ENCODE measurements around the gene TSR1. TPM values are rescaled to one million over a fixed set of nuclear protein-coding genes. Genes with fewer than 3 reads are reported as not detected.

Gene TSR1
- total RNA-seq, 1 experiment from 2014 or later, result 74.3 TPM

DNA sequence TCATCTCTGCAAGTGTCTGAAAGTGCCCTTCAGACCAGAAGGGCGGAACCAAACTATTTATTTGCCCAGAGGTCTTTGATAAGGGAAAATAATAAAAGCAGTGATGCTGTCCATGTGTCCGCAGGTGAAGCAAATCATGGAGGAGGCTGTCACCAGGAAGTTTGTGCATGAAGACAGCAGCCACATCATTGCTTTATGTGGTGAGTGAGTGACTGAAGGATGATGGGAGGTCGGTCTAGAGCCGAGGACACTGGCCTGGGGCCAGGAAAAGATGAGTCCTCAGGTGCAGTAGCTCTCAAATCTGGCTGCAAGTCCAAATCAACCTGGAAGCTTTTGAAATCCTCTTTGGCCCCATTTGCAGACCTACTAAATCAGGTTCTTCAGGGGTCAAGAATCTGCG lies 7.2 kb upstream of the TSR1 start:
- DNase-seq (ENCODE audit: low spot score) (no peak), ATAC-seq (no peak)
- TF ChIP-seq ZNF671 (CRISPR knock-in tag; IDR thresholded peaks at IDR 0.05) (no peak), NFATC4 (CRISPR knock-in tag; IDR thresholded peaks at IDR 0.05) (no peak), NFYB (CRISPR knock-in tag; conservative IDR thresholded peaks at IDR 0.05; ENCODE audit: low read depth) (no peak), FOXJ3 (CRISPR knock-in tag; IDR thresholded peaks at IDR 0.05; ENCODE audit: borderline replicate concordance) (no peak), KAT7 (CRISPR knock-in tag; IDR thresholded peaks at IDR 0.05; ENCODE audit: borderline replicate concordance) (no peak), CBFB (CRISPR knock-in tag; IDR thresholded peaks at IDR 0.05; ENCODE audit: low read depth) (no peak)
- CTCF ChIA-PET, result no interaction called here
- POLR2A ChIA-PET, result no interaction called here
- Mint-ChIP-seq H3K36me3 (peaks cover 13% of the 10 kb centered on the region), H3K9me3 (no peaks in the 10 kb centered on the region), H3K4me3 (no peak overlapping the region), H3K4me1 (peaks cover 19% of the 10 kb centered on the region), H3K27me3 (ENCODE audit: low read depth) (no peaks in the 10 kb centered on the region), H3K27ac (no peak overlapping the region)

DNA sequence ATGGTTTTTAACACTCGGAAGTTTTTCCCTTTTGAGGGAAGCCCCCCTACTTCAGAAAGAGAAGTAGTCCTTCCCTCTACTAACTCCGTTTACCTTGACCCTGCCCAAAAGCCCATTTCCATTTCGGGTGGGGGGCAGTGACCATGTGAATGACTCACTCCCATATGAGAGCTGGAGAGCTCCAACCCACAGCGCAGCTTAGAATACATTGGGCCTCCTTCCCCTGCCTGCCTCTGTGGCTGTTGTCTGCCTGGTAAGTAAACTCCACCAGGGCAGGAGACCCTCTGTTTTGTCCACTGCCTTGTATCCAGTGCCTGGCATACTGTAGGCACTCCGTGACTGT lies 2.0 kb upstream of the TSR1 start:
- H3K4me3 Mint-ChIP-seq, result peak overlapping the region; percentile 77
- H3K9me3 Mint-ChIP-seq, result no peaks in the 10 kb centered on the region
- CTCF ChIA-PET, result interaction anchor here (1.0 to 5.0 kb wide), 11 partner anchors 10 to 283 kb away, joined by 3 to 119 read pairs (median 17); partner anchors contain the start of genes HIC1, SMG6 and SRR
- DNase-seq (ENCODE audit: low spot score) (no peak), ATAC-seq (peak; percentile 9)
- peaks cover 4% of the 10 kb centered on the region for H3K4me1 Mint-ChIP-seq
- H3K27me3 Mint-ChIP-seq (ENCODE audit: low read depth), result no peaks in the 10 kb centered on the region
- peaks cover 9% of the 10 kb centered on the region for H3K36me3 Mint-ChIP-seq
- POLR2A ChIA-PET, result interaction anchor here (1.1 to 3.1 kb wide), 4 partner anchors 9 to 61 kb away, joined by 6 to 38 read pairs (median 6); partner anchors contain the start of genes SMG6 and SRR
- TF ChIP-seq ATF6 (CRISPR knock-in tag; IDR thresholded peaks at IDR 0.05), result no peak
- no peak for TF ChIP-seq CDX4 (CRISPR knock-in tag; IDR thresholded peaks at IDR 0.05; ENCODE audit: borderline replicate concordance)
- no peak for TF ChIP-seq ZSCAN18 (CRISPR knock-in tag; IDR thresholded peaks at IDR 0.05)
- TF ChIP-seq NR1H2 (CRISPR knock-in tag; IDR thresholded peaks at IDR 0.05), result no peak
- TF ChIP-seq KAT7 (CRISPR knock-in tag; IDR thresholded peaks at IDR 0.05; ENCODE audit: borderline replicate concordance), result no peak
- TF ChIP-seq ESRRA (CRISPR knock-in tag; IDR thresholded peaks at IDR 0.05; ENCODE audit: borderline replicate concordance), result no peak
- no peak for TF ChIP-seq USF1 (CRISPR knock-in tag; IDR thresholded peaks at IDR 0.05)
- TF ChIP-seq, protein P1, sequence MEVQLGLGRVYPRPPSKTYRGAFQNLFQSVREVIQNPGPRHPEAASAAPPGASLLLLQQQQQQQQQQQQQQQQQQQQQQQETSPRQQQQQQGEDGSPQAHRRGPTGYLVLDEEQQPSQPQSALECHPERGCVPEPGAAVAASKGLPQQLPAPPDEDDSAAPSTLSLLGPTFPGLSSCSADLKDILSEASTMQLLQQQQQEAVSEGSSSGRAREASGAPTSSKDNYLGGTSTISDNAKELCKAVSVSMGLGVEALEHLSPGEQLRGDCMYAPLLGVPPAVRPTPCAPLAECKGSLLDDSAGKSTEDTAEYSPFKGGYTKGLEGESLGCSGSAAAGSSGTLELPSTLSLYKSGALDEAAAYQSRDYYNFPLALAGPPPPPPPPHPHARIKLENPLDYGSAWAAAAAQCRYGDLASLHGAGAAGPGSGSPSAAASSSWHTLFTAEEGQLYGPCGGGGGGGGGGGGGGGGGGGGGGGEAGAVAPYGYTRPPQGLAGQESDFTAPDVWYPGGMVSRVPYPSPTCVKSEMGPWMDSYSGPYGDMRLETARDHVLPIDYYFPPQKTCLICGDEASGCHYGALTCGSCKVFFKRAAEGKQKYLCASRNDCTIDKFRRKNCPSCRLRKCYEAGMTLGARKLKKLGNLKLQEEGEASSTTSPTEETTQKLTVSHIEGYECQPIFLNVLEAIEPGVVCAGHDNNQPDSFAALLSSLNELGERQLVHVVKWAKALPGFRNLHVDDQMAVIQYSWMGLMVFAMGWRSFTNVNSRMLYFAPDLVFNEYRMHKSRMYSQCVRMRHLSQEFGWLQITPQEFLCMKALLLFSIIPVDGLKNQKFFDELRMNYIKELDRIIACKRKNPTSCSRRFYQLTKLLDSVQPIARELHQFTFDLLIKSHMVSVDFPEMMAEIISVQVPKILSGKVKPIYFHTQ (CRISPR knock-in tag; IDR thresholded peaks at IDR 0.05), result no peak
- TF ChIP-seq SMAD4 (CRISPR knock-in tag; IDR thresholded peaks at IDR 0.05), result no peak
- no peak for TF ChIP-seq USF2 (CRISPR knock-in tag; IDR thresholded peaks at IDR 0.05)
- TF ChIP-seq ETV6 (CRISPR knock-in tag; IDR thresholded peaks at IDR 0.05), result no peak
- TF ChIP-seq GRHL2 (CRISPR knock-in tag; IDR thresholded peaks at IDR 0.05; ENCODE audit: insufficient replicate concordance, severe bottlenecking), result no peak
- TF ChIP-seq, protein P2, sequence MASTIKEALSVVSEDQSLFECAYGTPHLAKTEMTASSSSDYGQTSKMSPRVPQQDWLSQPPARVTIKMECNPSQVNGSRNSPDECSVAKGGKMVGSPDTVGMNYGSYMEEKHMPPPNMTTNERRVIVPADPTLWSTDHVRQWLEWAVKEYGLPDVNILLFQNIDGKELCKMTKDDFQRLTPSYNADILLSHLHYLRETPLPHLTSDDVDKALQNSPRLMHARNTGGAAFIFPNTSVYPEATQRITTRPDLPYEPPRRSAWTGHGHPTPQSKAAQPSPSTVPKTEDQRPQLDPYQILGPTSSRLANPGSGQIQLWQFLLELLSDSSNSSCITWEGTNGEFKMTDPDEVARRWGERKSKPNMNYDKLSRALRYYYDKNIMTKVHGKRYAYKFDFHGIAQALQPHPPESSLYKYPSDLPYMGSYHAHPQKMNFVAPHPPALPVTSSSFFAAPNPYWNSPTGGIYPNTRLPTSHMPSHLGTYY (CRISPR knock-in tag; IDR thresholded peaks at IDR 0.05), result no peak
- TF ChIP-seq CREB1 (CRISPR knock-in tag; IDR thresholded peaks at IDR 0.05), result no peak
- TF ChIP-seq, protein P3, sequence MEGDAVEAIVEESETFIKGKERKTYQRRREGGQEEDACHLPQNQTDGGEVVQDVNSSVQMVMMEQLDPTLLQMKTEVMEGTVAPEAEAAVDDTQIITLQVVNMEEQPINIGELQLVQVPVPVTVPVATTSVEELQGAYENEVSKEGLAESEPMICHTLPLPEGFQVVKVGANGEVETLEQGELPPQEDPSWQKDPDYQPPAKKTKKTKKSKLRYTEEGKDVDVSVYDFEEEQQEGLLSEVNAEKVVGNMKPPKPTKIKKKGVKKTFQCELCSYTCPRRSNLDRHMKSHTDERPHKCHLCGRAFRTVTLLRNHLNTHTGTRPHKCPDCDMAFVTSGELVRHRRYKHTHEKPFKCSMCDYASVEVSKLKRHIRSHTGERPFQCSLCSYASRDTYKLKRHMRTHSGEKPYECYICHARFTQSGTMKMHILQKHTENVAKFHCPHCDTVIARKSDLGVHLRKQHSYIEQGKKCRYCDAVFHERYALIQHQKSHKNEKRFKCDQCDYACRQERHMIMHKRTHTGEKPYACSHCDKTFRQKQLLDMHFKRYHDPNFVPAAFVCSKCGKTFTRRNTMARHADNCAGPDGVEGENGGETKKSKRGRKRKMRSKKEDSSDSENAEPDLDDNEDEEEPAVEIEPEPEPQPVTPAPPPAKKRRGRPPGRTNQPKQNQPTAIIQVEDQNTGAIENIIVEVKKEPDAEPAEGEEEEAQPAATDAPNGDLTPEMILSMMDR (IDR thresholded peaks at IDR 0.05), result no peak
- no peak for TF ChIP-seq ZNF263 (CRISPR knock-in tag; IDR thresholded peaks at IDR 0.05; ENCODE audit: low read depth)
- peak overlapping the region; percentile 70 for H3K27ac Mint-ChIP-seq
